GF-D8 (cell line): ENCODE data around the gene PLIN5.
A peak's percentile ranks its signal among the peaks of the same experiment; 100 is the strongest.

Experiments used
- DNase-seq: peaks from one replicate; lab custom pipeline; 2025; lab: John Stamatoyannopoulos, UW

PLIN5 gene

DNA sequence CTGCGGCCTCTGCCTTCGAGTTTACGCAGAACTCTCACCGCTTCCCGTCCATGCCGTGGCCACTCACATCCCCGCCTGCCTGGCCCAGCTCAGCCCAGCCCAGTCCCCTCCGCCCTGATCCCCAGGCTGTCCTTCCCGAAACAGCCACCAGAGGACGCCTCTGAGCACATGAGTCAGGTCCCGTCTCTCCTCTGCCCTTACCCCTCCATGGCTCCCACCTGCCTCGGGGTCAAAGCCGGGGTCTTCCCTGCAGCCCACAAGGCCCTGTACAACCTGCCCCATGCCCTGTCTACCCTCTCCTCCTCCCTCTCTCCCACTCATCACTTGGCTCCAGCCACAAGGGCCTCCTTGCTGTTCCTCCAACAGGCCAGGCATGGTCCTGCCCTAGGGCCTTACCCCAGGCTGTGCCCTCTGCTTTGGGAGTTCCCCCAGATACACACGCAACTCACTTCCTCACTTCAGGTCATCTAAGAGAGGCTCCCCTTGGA, 32.6 kb upstream of the PLIN5 start:
- no peak for DNase-seq

DNA sequence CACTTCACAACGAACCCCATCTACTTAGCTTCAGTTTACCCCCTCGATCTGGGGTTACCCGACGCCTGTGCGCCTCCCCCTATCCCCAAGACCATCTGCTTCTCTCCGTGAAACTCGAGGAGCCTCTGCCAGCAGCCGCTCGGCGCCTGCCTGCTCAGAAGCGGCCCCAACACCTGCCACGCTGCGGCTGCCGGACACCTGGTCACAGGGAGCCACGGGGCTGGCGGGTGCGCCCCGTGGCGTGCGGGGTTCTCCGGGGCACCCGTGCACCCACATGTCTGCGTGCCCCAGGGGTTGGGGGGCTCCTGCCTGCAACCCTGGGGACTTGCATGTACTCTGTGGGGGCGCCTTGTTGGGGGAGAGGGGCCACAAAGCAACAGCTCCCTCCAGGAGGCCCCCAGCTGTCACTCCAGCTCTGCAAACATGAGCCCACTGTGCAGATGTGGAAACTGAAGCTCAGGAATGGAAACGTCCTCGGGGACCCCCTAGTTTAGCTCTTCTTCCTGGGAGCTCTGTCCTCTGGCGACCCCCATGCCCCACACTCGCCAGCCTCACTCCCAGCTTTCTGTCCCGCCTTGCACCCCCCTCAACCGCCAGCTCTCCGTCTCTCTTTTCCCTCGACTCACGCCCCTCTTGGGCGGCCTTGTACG, 31.5 kb upstream of the PLIN5 start:
- DNase-seq: no peak

DNA sequence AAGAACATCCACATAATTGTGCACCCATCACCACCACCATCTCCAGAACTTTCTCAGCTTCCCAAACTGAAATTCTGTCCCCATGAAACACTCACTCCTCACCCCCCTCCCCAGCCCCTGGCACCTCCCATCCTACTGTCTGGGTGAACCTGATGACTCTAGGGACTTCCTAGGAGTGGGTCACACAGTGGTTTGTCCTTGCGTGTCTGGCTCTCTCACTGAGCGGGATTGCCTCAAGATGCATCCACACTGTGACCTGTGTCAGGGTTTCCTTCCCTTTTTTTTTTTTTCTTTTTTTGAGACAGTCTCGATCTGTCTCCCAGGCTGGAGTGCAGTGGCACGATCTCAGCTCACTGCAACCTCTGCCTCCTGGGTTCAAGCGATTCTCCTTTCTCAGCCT, 28.5 kb upstream of the PLIN5 start:
- DNase-seq: peak; percentile 47

DNA sequence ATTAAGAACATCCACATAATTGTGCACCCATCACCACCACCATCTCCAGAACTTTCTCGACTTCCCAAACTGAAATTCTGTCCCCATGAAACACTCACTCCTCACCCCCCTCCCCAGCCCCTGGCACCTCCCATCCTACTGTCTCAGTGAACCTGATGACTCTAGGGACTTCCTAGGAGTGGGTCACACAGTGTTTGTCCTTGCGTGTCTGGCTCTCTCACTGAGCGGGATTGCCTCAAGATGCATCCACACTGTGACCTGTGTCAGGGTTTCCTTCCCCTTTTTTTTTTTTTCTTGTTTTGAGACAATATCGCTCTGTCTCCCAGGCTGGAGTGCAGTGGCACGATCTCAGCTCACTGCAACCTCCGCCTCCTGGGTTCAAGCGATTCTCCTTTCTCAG, 27.1 kb upstream of the PLIN5 start:
- DNase-seq: peak; percentile 56

DNA sequence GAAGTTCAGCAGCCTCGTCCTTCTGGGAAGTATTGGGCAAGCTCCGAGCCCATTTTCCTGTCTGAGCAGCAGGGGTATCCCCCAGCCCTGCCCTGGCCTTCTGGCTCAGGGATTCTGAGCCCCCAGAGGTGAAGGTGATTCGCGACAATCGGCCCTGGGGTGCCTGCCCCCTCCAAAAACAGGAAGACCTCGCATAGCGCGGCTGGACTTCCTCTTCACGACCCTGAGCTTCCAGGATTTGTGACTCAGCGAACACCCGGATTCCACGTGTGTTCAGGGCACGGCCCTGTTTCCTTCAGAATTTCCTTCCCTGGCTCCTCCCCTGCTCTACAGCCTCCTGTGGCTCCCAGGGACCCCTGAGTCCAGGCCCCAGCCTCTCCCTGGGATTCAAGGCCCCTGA, 24.5 kb upstream of the PLIN5 start, which contains the start of gene SEMA6B:
TSS of gene SEMA6B (minus strand) at position 116 of the 400 bp plus-strand sequence. CDS start 1,227 bp downstream, outside the sequence.
- DNase-seq: no peak

DNA sequence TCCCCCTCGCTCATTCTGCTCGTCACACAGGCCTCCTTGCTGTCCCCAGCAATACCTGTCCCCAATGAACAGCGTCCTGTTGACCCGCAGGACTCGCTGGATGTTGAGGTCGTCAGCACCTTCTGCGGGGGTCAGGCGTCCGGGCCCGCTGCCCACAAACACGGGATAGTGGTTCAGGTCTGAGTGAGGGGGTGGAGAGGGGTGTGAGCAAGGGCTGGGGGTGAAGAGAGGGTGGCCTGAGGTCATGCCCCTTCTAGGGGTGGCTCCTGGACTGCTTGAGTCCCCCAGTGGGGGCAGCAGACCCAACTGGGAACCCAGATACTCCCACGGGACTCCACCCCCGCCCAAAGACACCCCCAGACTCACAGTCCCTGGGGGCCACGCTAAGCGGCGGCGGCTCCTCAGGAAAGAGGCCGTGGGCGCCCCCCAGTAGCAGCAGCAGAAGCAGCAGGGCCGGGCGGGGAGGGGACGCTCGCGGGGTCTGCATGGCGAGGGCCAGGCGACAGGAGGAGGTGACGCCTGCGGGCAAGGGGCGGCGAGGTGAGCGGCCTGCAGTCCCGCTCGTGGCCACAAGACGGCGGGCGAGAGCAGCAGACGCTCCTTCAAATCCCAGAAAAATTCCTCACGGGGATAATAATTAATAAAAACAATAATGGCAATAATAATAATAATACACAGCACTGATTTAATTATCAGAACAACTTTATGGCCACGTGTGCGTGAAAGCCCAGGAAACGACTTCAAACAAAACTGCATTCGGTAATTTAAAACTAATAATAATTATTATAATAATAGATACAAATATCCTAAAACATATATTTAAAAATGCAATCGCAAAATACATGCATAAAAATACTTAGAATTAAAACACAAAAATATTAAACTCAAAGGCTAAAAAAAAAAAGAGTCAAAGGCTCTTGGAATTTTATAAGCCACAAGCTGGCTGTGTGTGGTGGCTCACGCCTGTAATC, 23.2 kb upstream of the PLIN5 start:
- DNase-seq: no peak

DNA sequence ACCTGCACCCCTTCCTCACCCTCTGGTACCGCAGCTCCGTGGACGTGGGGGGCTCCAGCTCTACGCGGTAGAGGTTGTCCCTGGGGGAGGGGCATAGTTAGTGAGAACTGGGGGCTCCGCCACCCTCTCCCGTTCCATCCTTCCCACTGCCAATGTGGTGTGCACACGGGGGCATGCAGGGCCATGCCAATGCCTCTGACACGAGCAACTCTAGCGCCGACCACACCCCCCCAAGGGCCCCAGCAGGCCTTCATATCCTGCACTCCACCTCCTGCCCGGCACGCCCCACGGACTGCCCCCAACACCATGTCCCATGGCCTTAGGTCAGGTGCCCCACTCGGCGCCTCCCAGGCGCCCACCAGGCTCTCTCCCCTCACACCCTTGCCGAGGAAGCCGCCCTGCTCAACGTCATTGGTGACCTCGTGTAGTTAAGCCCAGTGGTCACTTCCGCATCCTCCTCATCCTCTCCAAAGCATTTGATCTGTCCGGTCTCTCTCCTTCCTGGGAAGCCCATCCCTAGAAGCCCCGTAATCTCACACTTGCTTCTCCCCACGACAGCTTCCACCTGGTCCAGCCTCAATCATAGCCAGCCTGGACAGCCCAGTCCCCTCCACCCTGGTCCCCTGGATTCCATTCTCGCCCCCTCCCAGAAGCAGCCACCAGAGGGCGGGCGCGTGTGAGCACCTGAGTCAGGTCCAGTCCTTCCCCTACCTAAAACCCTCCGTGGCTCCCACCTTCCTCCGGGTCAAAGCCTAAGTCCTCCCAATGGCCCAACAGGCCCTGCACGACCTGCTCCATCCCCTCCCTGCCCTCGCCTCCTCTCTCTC, 22.3 kb upstream of the PLIN5 start:
- no peak for DNase-seq

DNA sequence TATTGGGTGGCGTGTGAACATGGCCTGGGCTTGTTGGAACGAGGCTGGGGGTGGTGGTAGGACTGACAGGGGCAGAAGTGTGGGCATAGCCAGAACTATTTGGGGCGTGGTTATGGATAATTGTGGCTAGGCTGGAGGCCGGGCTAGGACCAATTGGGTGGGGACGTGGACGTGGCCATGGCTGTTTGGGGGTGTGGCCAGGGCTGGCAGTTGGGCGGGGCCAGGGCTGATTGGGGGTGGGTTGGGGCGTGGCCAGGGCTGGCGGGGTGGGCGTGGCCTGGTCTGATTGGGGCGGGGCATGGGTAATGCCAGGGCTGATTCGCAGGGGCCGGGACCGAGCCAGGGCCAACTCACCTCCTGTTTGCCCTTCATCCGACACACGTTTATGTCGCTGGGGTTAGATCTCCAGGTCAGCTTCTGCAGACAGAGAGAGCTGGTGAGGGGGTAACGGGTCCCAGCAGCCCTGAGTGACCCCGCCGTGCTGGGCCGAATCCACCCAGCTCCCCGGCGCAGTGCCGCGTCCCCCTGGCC, 21.6 kb upstream of the PLIN5 start:
- DNase-seq: no peak

DNA sequence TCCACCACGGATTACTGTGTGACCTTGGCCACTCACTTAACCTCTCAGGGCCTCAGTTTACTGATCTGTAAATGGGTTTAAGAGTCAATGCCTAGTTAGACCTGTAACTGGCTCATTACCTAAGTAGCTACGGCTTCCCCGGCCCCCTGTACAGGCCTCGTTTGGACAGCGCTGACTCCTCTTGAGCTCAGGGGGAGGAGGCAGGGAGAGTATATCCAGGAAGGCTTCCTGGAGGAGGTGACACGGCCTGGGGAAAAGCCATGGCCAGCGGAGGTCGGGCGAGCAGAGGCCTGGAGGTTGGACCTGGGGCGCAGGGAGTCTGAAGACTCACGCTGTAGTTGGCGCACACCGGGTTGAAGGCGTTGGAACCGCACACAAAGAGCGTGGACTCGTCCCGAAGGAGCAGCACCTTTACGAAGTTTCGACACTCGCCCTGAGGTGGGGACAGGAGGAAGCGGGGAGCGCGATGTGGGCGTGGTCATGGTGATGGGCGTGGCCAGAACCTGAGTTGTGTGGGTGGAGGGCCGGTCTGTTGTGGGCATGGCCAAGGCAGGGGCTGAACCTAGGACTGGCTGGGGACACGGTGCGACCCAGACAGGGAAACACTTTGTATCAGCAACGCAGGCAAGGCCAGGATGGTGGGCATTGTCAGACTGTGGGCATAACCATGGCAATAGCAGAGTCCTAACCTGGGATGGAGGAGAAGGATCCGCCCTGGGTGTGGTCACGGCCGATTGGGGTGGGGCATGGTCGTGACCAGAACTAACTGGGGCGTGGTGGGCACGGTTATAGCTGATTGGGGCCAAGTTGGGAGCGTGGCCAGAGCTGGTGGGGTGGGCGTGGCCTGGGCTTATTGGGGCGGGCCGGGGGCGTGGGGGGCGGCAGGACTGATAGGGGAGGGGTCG, 20.9 kb upstream of the PLIN5 start:
- no peak for DNase-seq

DNA sequence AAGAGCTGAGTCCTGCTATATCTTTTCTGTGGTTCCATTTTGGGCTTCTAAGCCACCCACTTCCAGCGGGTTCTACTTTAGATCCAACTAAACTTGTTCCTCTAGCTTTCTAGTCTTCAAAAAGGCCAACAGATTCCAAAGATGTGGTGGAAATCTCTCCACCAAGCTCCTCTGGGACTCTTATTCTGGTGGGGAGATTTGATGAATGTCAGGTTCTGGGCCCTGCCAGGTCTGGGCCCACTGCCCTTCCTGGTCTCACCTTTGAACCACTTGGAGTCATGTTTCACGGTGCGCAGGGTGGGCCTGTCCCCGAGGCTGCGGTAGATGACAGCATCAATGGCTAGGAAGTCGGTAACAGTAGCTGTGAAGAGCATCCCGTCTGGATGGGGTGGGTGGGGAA, 19.7 kb upstream of the PLIN5 start:
- no peak for DNase-seq

DNA sequence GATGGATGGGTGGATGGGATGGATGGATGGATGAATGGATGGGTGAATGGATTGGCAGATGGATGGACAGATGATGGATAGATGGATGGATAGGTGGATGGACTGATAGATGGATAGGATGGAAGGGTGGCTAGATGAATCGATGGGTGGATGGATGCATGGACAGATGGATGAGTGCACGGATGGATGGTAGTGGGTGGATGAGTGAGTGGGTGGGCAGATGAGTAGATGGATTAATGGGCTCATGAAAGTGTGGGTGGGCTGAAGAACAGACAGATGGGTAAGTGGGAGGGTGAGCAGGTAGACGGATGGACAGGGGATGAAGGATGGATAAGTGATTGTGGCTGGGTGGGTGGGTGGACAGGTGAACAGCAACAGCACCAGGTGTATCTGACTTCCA, 18.8 kb upstream of the PLIN5 start:
- DNase-seq: no peak

DNA sequence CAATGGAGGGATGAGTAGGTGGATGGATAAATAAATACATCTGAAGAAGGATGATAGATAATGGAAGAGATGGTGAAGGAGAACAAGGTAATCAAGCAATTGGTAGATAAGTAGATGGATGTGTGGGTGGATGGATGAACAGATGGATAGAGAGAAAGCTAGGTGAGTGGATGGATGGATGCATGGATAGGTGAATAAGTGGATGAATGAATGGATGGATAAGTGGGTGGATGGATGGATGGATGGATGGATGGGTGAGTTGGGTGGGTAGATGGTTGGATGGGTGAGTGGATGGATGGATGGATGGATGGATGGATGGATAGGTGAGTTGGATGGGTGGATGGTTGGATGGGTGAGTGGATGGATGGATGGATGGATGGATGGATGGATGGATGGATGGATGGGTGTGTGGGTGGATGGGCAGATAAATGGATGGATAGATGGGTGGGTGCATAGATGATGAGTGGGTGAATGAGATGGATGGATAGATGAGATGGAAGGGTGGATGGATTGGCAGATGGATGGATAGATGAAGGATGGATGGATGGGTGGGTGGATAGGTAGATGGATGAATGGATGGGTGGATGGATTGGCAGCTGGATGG, 18.2 kb upstream of the PLIN5 start:
- DNase-seq: no peak

DNA sequence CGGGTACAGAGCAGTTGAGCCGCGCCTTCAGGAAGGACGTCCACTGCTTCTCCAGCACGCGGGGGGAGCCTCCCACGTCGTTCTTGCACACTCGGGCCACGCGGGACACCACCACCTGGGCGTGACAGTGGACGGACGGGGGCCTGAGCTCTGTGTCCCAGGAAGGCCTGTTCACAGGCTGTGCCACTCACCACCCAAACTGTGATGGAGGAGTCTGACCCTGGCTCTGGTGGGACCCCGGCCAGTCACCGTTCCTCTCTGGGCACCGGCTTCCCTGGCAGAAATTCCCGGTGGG, 17.4 kb upstream of the PLIN5 start:
- no peak for DNase-seq

DNA sequence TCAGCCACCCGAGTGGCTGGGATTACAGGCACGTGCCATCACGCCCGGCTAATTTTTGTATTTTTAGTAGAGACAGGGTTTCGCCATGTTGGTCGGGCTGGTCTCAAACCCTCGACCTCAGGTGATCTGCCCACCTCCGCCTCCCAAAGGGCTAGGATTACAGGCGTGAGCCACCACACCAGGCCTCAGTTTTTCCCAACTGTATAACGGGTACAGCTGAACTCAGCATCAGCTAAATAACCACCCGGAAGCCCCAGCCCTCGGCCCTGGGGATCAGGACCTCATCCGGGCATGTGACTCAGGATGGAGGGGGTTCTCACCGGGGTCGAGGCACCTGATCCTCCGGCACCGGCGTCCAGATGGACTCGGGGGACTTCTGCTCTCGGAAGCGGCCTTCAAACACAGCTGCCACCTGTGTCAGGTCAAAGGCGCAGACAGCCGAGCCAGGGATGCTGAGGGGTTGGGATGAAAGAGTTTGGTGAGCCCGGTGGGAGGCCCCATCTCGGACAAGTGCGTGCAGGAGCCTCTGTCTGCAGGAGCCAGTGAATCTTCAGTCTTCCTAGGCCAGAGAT, 15.5 kb upstream of the PLIN5 start:
- no peak for DNase-seq

DNA sequence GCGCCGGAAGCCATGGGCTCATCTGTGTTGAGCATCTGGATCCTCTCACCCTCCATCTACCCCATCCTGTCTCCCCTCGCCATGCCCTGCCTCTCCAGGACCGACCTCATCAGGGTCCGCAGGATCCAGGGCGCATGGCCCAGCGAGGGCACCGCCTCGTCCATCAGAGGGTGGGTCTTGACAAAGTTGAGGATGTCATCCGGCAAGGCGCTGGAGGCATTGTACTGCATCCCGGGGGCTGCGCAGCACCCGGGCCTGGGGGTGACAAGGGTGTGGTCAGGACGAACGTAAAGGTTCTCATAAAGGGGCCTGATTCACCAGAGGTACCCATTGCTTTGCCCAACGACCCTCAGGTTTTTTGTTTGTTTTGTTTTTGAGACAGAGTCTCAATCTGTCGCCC, 15.0 kb upstream of the PLIN5 start:
- DNase-seq: no peak

DNA sequence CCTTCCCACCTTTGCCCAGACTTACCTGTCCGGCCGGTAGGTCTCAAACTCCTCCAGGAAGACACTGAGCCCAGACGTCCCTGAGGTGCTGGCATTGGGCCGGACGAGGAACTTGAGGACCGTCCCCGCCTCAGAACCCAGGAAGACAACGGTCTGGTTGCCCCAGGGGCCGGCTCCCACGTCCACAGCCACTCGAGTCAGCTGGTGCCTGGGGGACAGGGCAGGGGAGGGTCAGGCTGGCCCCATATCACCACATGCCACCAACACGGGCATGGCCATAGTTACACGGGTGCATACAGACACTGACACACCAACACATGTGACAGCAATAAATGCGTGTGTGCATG, 13.2 kb upstream of the PLIN5 start:
- no peak for DNase-seq

DNA sequence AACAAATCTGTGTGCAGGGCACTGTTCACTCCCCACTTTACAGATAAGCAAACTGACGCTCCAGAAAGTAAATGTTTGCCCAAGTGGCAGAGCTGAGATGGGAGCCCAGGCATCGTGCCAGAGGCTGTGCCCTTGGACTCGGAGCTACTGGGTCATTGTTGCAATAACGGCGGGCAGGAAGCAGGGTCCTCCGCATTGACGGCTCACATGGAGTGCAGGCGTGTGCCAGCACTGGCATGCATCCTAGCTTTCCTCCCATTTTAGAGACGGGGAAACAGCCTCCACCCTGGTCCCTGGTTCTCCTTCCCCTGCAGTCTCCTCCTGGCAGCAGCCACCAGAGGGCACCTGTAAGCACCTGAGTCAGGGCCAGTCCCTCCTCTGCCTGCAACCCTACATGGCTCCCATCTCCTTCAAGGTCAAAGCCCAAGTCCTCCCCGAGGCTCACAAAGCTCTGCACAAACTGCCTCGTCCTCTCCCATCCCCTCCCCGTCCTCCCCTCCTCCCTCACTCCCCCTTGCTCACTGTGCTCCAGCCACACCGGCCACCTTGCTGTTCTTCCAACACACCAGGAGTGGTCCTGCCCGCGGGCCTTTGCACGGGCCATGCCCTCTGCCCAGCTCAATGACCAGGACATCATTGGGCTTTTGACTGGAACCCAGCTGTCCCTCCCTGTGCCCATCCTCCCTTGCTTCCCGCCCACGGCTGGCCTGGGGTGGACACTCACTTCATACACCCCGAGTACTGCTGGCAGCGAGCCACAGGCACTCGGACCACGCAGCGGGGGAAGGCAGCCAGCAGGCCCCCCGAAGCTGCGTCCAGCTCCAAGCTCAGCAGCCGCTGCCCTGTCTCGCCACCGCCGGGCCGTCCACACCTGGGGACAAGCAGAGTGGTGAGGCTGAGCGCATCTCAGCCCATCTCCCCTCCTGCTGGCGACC, 12.5 kb upstream of the PLIN5 start:
- no peak for DNase-seq

DNA sequence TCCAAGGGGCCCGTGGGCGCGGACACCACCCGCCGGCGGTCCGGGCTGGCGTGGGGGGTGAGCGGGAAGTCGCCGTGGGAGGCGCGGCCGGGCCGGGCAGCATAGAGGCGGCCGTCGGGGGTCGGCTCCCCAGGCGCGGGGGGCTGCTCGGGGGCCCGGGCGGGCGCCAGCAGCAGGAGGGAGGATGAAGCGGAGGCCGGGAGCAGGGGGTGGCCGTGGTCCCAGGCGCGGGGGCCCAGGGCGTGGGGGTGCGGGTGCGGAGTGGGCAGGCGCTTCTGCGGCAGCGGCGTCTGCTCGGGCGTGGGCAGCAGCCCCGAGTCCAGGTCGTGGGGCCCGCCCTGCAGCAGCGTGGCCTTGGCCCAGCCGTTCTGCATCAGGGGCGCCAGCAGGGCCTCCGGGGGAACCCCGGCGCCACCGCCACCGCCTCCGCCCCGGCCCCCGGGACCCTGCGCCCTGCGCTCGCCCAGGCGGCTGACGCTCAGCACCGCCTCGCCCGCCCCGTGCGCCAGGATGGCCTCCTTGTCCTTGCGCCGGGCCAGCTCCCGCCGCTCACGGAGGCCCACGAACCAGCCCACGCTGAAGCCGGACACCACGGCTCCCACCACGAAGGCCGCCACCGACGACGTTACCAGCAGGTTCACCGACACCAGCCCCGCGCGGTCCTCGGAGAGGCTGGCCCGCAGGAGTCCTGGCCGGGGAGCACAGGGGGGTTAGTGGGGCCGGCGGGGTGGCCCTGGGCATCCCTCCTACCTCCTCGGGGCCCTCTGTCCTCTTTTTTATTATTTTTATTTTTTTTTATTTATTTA, 9.0 kb upstream of the PLIN5 start:
- DNase-seq: no peak
